OCI-LY3 (cell line): ENCODE data around the gene TNFRSF8.
"Not testable (repeated sequence)": the region's sequence is repeated elsewhere in the genome, so short reads cannot be mapped to it uniquely, and the experiment has no call there.

Experiments
- H2AFZ ChIP-seq: fragments of 200-600, 300-600 bp; shearing (Covaris generic); 2 replicates; pipeline ENCODE4 v1.6.0; 2014; ENCODE audit warnings: antibody characterized with exemption, low read depth, low read length
- H3K27ac ChIP-seq: fragments of 200-600, 300-600 bp; sonication (generic); 2 replicates; pipeline ENCODE4 v1.5.1; 2014; ENCODE audit warnings: mild to moderate bottlenecking, low read length, moderate library complexity, mixed read lengths
- H3K27me3 ChIP-seq: fragments of 200-600, 300-600 bp; sonication (generic); 2 replicates; pipeline ENCODE4 v1.6.1; 2014; ENCODE audit warnings: low read depth, low read length, mixed read lengths
- H3K36me3 ChIP-seq: fragments of 200-600, 300-600 bp; sonication (generic); replicated peaks from 2 replicates; pipeline ENCODE3; 2014; ENCODE audit warnings: low read depth, low read length, mixed read lengths
- H3K4me1 ChIP-seq: fragments of 300-600, 200-600 bp; sonication (generic); 2 replicates; pipeline ENCODE4 v1.6.1; 2014; ENCODE audit warnings: low read length, mixed read lengths
- H3K4me2 ChIP-seq: fragments of 200-600, 300-600 bp; sonication (generic); 2 replicates; pipeline ENCODE4 v1.6.1; 2014; ENCODE audit warnings: low read length, mixed read lengths
- H3K4me3 ChIP-seq: fragments of 300-600, 200-600 bp; sonication (generic); 2 replicates; pipeline ENCODE4 v1.5.1; 2014; ENCODE audit warnings: antibody characterized with exemption, mild to moderate bottlenecking, low read length, moderate library complexity
- H3K79me2 ChIP-seq: fragments of 300-600, 200-600 bp; shearing (Covaris generic); 2 replicates; pipeline ENCODE4 v1.6.1; 2014; ENCODE audit warnings: mild to moderate bottlenecking, low read length, mixed read lengths
- H3K9ac ChIP-seq: fragments of 300-600, 200-600 bp; shearing (Covaris generic); 2 replicates; pipeline ENCODE4 v1.6.0; 2014; ENCODE audit warnings: mild to moderate bottlenecking, low read length, moderate library complexity
- H3K9me3 ChIP-seq: fragments of 200-600, 300-600 bp; shearing (Covaris generic); 2 replicates; pipeline ENCODE4 v1.6.1; 2014; ENCODE audit warnings: low read length, mixed read lengths; ENCODE audit not compliant: insufficient read depth
- H4K20me1 ChIP-seq: fragments of 200-600, 300-600 bp; sonication (generic); 2 replicates; pipeline ENCODE4 v1.6.1; 2016; ENCODE audit warnings: low read length, mixed read lengths; ENCODE audit not compliant: insufficient read depth
- CTCF ChIP-seq: fragments of 200-600, 300-600 bp; sonication (generic); IDR thresholded peaks from 2 replicates; pipeline ENCODE4 v1.5.1; 2014; ENCODE audit warnings: antibody characterized with exemption, low read length, low read depth
- EZH2phosphoT487 ChIP-seq: fragments of 200-600 bp; shearing (Covaris generic); IDR thresholded peaks from 2 replicates; pipeline ENCODE4 v1.6.1; 2018; ENCODE audit warnings: antibody characterized with exemption, mixed run types, low read depth

Gene TNFRSF8

GRCh38 chr1:12104417-12104816 lies 41.3 kb downstream of the TNFRSF8 start:
- Histone ChIP-seq H3K4me2 (no peak overlapping the region), H4K20me1 (no peaks in the 10 kb centered on the region), H3K27ac (no peak overlapping the region), H3K36me3 (no peaks in the 10 kb centered on the region), H3K4me3 (no peak overlapping the region), H2AFZ (no peak overlapping the region), H3K27me3 (0 out of 2 replicates have a peak, but pooled peaks cover 5% of the 10 kb centered on the region), H3K79me2 (no peaks in the 10 kb centered on the region), H3K4me1 (no peaks in the 10 kb centered on the region), H3K9ac (no peak overlapping the region), H3K9me3 (no peaks in the 10 kb centered on the region)
- TF ChIP-seq CTCF (no peak), EZH2phosphoT487 (no peak)

GRCh38 chr1:12106153-12106552 lies 43.0 kb downstream of the TNFRSF8 start:
- no peak overlapping the region for H3K9ac ChIP-seq
- no peaks in the 10 kb centered on the region for H3K36me3 ChIP-seq
- H3K27me3 ChIP-seq = 0 out of 2 replicates have a peak, but pooled peaks cover 5% of the 10 kb centered on the region

GRCh38 chr1:12106861-12107260 lies 43.8 kb downstream of the TNFRSF8 start:
- not testable (repeated sequence) for H3K27ac ChIP-seq, H3K4me3 ChIP-seq, H3K4me2 ChIP-seq, H4K20me1 ChIP-seq, H3K9me3 ChIP-seq, H3K79me2 ChIP-seq, H2AFZ ChIP-seq, H3K36me3 ChIP-seq, H3K27me3 ChIP-seq, H3K9ac ChIP-seq, H3K4me1 ChIP-seq
- peak; percentile 48 for TF ChIP-seq CTCF

More at GRCh38 chr1:12106153-12106552, 43.0 kb downstream of the TNFRSF8 start:
- Histone ChIP-seq H4K20me1 (no peaks in the 10 kb centered on the region), H3K9me3 (no peaks in the 10 kb centered on the region), H3K4me3 (no peak overlapping the region), H3K4me2 (no peak overlapping the region), H3K4me1 (no peaks in the 10 kb centered on the region), H2AFZ (no peak overlapping the region), H3K27ac (no peak overlapping the region), H3K79me2 (no peaks in the 10 kb centered on the region)
- TF ChIP-seq EZH2phosphoT487 (no peak), CTCF (no peak)

GRCh38 chr1:12107718-12108117 lies 44.6 kb downstream of the TNFRSF8 start:
- H4K20me1 ChIP-seq = no peaks in the 10 kb centered on the region
- H3K9ac ChIP-seq = no peak overlapping the region
- no peak overlapping the region for H3K27ac ChIP-seq
- no peak overlapping the region for H3K4me2 ChIP-seq
- H3K36me3 ChIP-seq = no peaks in the 10 kb centered on the region
- no peak overlapping the region for H2AFZ ChIP-seq
- H3K27me3 ChIP-seq = 0 out of 2 replicates have a peak, but pooled peaks cover 5% of the 10 kb centered on the region
- no peak for TF ChIP-seq CTCF
- TF ChIP-seq EZH2phosphoT487 = no peak
- no peaks in the 10 kb centered on the region for H3K4me1 ChIP-seq
- no peak overlapping the region for H3K4me3 ChIP-seq
- H3K79me2 ChIP-seq = no peaks in the 10 kb centered on the region
- no peaks in the 10 kb centered on the region for H3K9me3 ChIP-seq
